Tibial nerve (tissue), 4 donors: Measurements from ENCODE around the gene NFKBIZ. TPM values are rescaled to one million over a fixed set of nuclear protein-coding genes. Genes with fewer than 3 reads are reported as not detected.

Experiments used
- DNase-seq, 2 donors: peaks; one replicate each; pipeline ENCODE4 v3.0.0-alpha.2; 2019; ENCODE audit warnings: low spot score in 2 of 2
- H3K27ac ChIP-seq, 4 donors: fragments of 200-600 bp; sonication (generic) in 3 of 4; one replicate each; pipeline ENCODE4 v1.5.1; 2017 to 2019; ENCODE audit warnings: mild to moderate bottlenecking in 1 of 4
- H3K27me3 ChIP-seq, 2 donors: fragments of 200-600 bp; sonication (generic) in 1 of 2; one replicate each; pipeline versions ENCODE4 v1.5.1 to v1.6.0; 2017 to 2019
- H3K36me3 ChIP-seq, 3 donors: fragments of 200-600 bp; sonication (generic); one replicate each; pipeline ENCODE4 v1.5.1; 2018 to 2019
- H3K4me1 ChIP-seq, 4 donors: fragments of 200-600 bp; sonication (generic) in 3 of 4; one replicate each; pipeline ENCODE4 v1.5.1; 2017 to 2019
- H3K4me3 ChIP-seq, 4 donors: fragments of 200-600 bp; sonication (generic) in 3 of 4; one replicate each; pipeline ENCODE4 v1.5.1; 2017 to 2019; ENCODE audit warnings: mild to moderate bottlenecking in 1 of 4, moderate library complexity in 1 of 4
- H3K9me3 ChIP-seq, 4 donors: fragments of 200-600 bp; sonication (generic) in 3 of 4; one replicate each; pipeline ENCODE4 v1.5.1; 2017 to 2019
- CTCF ChIP-seq, 5 experiments: fragments of 200-600 bp in 3 of 5; fragments of 450-650 bp in 2 of 5; sonication (generic) in 3 of 5; IDR thresholded peaks; one replicate each; pipeline ENCODE4 v1.5.1; 2016 to 2019; ENCODE audit warnings: antibody characterized with exemption in 5 of 5, mild to moderate bottlenecking in 3 of 5, moderate library complexity in 2 of 5
- EP300 ChIP-seq, 2 donors: sonication (generic); formaldehyde crosslinking; IDR thresholded peaks; one replicate each; pipeline ENCODE4 v1.6.1; 2017; ENCODE audit warnings: antibody characterized with exemption in 2 of 2, mild to moderate bottlenecking in 1 of 2
- POLR2A ChIP-seq, 2 donors: fragments of 450-650 bp; IDR thresholded peaks; one replicate each; pipeline ENCODE4 v1.6.1; 2017; ENCODE audit warnings: antibody characterized with exemption in 2 of 2, mild to moderate bottlenecking in 2 of 2, moderate library complexity in 2 of 2
- WGBS, 2 donors: methylation state at CpG; one replicate each; pipeline ENCODE4 v1.1.5; 2018; 5-methylcytosine and 5-hydroxymethylcytosine counted together
- total RNA-seq, 4 donors: library from RNA; depleted of rRNA; stranded (reverse); fragments of >200 nt; gene quantifications; one replicate each; pipeline ENCODE4 v1.1.0, GENCODE V29; 2016

NFKBIZ gene
- total RNA-seq, 4 donors from 2014 or later, result 81.3 to 161 (median 95.1) TPM

- no peak overlapping the region for H3K4me3 ChIP-seq
- no peak for TF ChIP-seq CTCF (IDR thresholded peaks at IDR 0.05)
- no peaks in the 10 kb centered on the region for H3K9me3 ChIP-seq
- no peaks in the 10 kb centered on the region for H3K27me3 ChIP-seq
- peaks cover 0 to 57% (median 31%) of the 10 kb centered on the region in 4 donors for H3K4me1 ChIP-seq
- peaks cover 0 to 23% (median 0%) of the 10 kb centered on the region in 3 donors for H3K36me3 ChIP-seq
- WGBS, 2 donors, result 55 to 57% methylated on average over 2 of the region's 2 CpGs
- peak overlapping the region in 3 of 4 donors; percentile 94 to 98 (median 96) for H3K27ac ChIP-seq
- DNase-seq, result no peak
Observed at GRCh38 chr3:101825904-101826445, 23.3 kb upstream of the NFKBIZ start.

GRCh38 chr3:101827211-101828174 is 21.8 kb upstream of the NFKBIZ start:
- TF ChIP-seq EP300 (IDR thresholded peaks at IDR 0.05), result peak in 1 of 2 donors; percentile 83
- TF ChIP-seq POLR2A (IDR thresholded peaks at IDR 0.05), result peak; percentile 12 to 52
- peak in 2 of 5 experiments; percentile 14 for TF ChIP-seq CTCF (IDR thresholded peaks at IDR 0.05)
- WGBS, 2 donors, result 0 to 3% methylated on average over 30 of the region's 30 CpGs
- H3K9me3 ChIP-seq, result no peaks in the 10 kb centered on the region
- DNase-seq, result peak; percentile 60 to 77
- H3K4me1 ChIP-seq, result peaks cover 0 to 63% (median 31%) of the 10 kb centered on the region in 4 donors
- peaks cover 0 to 9% (median 0%) of the 10 kb centered on the region in 3 donors for H3K36me3 ChIP-seq
- H3K4me3 ChIP-seq, result peak overlapping the region; percentile 52 to 76 (median 68)
- no peaks in the 10 kb centered on the region for H3K27me3 ChIP-seq
- peak overlapping the region; percentile 82 to 98 (median 95) for H3K27ac ChIP-seq

- TF ChIP-seq POLR2A (IDR thresholded peaks at IDR 0.05) (no peak), CTCF (IDR thresholded peaks at IDR 0.05) (no peak), EP300 (IDR thresholded peaks at IDR 0.05) (no peak)
Observed at GRCh38 chr3:101828276-101828675, 21.0 kb upstream of the NFKBIZ start.

GRCh38 chr3:101828691-101829436 is 20.4 kb upstream of the NFKBIZ start:
- Histone ChIP-seq H3K9me3 (no peaks in the 10 kb centered on the region), H3K27ac (peak overlapping the region; percentile 82 to 98 (median 95)), H3K27me3 (no peaks in the 10 kb centered on the region), H3K36me3 (peaks cover 0 to 4% (median 0%) of the 10 kb centered on the region in 3 donors), H3K4me1 (peaks cover 0 to 71% (median 32%) of the 10 kb centered on the region in 4 donors), H3K4me3 (peak overlapping the region in 2 of 4 donors; percentile 67 to 70)
- TF ChIP-seq EP300 (IDR thresholded peaks at IDR 0.05), result peak in 1 of 2 donors; percentile 78
- peak in 1 of 5 experiments; percentile 11 for TF ChIP-seq CTCF (IDR thresholded peaks at IDR 0.05)
- TF ChIP-seq POLR2A (IDR thresholded peaks at IDR 0.05), result peak in 1 of 2 donors; percentile 29
- peak; percentile 40 to 72 for DNase-seq
- WGBS, 2 donors, result 18 to 28% methylated on average over 9 of the region's 9 CpGs

More at GRCh38 chr3:101828276-101828675, 21.0 kb upstream of the NFKBIZ start:
- 6 to 7% methylated on average over 3 of the region's 3 CpGs for WGBS, 2 donors
- Histone ChIP-seq H3K27me3 (no peaks in the 10 kb centered on the region), H3K36me3 (peaks cover 0 to 9% (median 0%) of the 10 kb centered on the region in 3 donors), H3K4me3 (peak overlapping the region; percentile 52 to 76 (median 68)), H3K9me3 (no peaks in the 10 kb centered on the region), H3K4me1 (peaks cover 0 to 65% (median 31%) of the 10 kb centered on the region in 4 donors), H3K27ac (peak overlapping the region; percentile 82 to 98 (median 95))
- DNase-seq, result no peak
